Body of pancreas (tissue), 4 donors: ENCODE data around the gene LDLRAD3.
"Not testable (repeated sequence)": the region's sequence is repeated elsewhere in the genome, so short reads cannot be mapped to it uniquely, and the experiment has no call there.

ENCODE experiments used
- CTCF ChIP-seq, 7 experiments: fragments of 450-650 bp in 4 of 7; fragments of 200-600 bp in 3 of 7; sonication (generic) in 3 of 7; IDR thresholded peaks; one replicate each; pipeline ENCODE4 v1.5.1; 2016 to 2019; ENCODE audit warnings: antibody characterized with exemption in 7 of 7
- POLR2A ChIP-seq, 3 donors: fragments of 450-650 bp; IDR thresholded peaks; one replicate each; pipeline ENCODE4 v1.6.1; 2016; ENCODE audit warnings: antibody characterized with exemption in 3 of 3, mild to moderate bottlenecking in 2 of 3

GRCh38 chr11:36013446-36013845, 69.6 kb downstream of the LDLRAD3 start:
- TF ChIP-seq CTCF, POLR2A (IDR thresholded peaks at IDR 0.05): not testable (repeated sequence)
